Gastroesophageal sphincter (tissue), 4 donors: ENCODE data around the gene DTX1. TPM values are rescaled to one million over a fixed set of nuclear protein-coding genes. Genes with fewer than 3 reads are reported as not detected.

Experiments
- ATAC-seq: fragments of 150-250 bp; one replicate; pipeline ENCODE4 v1.9.1; 2016; ENCODE audit warnings: mild to moderate bottlenecking, moderate library complexity
- H3K27ac ChIP-seq, 4 donors: fragments of 200-600 bp; sonication (generic) in 3 of 4; 1 replicate in 3 of 4; 2 replicates in 1 of 4; pipeline ENCODE4 v1.5.1; 2016 to 2019
- H3K27me3 ChIP-seq: fragments of 200-600 bp; sonication (generic); one replicate; pipeline ENCODE4 v1.5.1; 2019
- H3K36me3 ChIP-seq, 2 donors: fragments of 200-600 bp; sonication (generic); one replicate each; pipeline ENCODE4 v1.5.1; 2019; ENCODE audit warnings: control low read depth in 1 of 2
- H3K4me1 ChIP-seq, 3 donors: fragments of 200-600 bp; sonication (generic); 1 replicate in 2 of 3; 2 replicates in 1 of 3; pipeline ENCODE4 v1.5.1; 2016 to 2019; ENCODE audit warnings: control low read depth in 2 of 3
- H3K4me3 ChIP-seq, 2 donors: fragments of 200-600 bp; sonication (generic); one replicate each; pipeline ENCODE4 v1.5.1; 2019; ENCODE audit warnings: mild to moderate bottlenecking in 1 of 2, moderate library complexity in 1 of 2
- H3K9me3 ChIP-seq, 3 donors: fragments of 200-600 bp; sonication (generic); one replicate each; pipeline ENCODE4 v1.5.1; 2017 to 2019; ENCODE audit warnings: control low read depth in 2 of 3
- EP300 ChIP-seq: sonication (generic); formaldehyde crosslinking; IDR thresholded peaks from one replicate; pipeline ENCODE4 v1.6.1; 2017; ENCODE audit warnings: antibody characterized with exemption, mild to moderate bottlenecking
- POLR2A ChIP-seq, 2 donors: fragments of 450-650 bp; IDR thresholded peaks; one replicate each; pipeline ENCODE4 v1.6.1; 2017; ENCODE audit warnings: antibody characterized with exemption in 2 of 2, mild to moderate bottlenecking in 2 of 2, moderate library complexity in 1 of 2
- POLR2AphosphoS5 ChIP-seq: sonication (generic); formaldehyde crosslinking; IDR thresholded peaks from one replicate; pipeline ENCODE4 v1.6.1; 2017; ENCODE audit warnings: antibody characterized with exemption
- whole genome bisulfite sequencing, 2 donors: methylation state at CpG; one replicate each; pipeline ENCODE4 v1.1.5; 2018; ENCODE audit warnings: low coverage in 1 of 2; 5-methylcytosine and 5-hydroxymethylcytosine counted together
- total RNA-seq, 4 donors: library from RNA; depleted of rRNA; stranded (reverse); fragments of >200 nt; gene quantifications; one replicate each; pipeline ENCODE4 v1.1.0, GENCODE V29; 2016
- TF ChIP-seq, protein P1 (sequence below), 4 experiments: fragments of 200-600 bp in 2 of 4; fragments of 450-650 bp in 2 of 4; sonication (generic) in 1 of 4; IDR thresholded peaks; one replicate each; pipeline ENCODE4 v1.5.1; 2017 to 2019; ENCODE audit warnings: antibody characterized with exemption in 4 of 4, mild to moderate bottlenecking in 2 of 4, moderate library complexity in 2 of 4

Gene DTX1
- total RNA-seq, 4 donors from 2014 or later, result 2.3 to 9.5 (median 5.3) TPM

DNA sequence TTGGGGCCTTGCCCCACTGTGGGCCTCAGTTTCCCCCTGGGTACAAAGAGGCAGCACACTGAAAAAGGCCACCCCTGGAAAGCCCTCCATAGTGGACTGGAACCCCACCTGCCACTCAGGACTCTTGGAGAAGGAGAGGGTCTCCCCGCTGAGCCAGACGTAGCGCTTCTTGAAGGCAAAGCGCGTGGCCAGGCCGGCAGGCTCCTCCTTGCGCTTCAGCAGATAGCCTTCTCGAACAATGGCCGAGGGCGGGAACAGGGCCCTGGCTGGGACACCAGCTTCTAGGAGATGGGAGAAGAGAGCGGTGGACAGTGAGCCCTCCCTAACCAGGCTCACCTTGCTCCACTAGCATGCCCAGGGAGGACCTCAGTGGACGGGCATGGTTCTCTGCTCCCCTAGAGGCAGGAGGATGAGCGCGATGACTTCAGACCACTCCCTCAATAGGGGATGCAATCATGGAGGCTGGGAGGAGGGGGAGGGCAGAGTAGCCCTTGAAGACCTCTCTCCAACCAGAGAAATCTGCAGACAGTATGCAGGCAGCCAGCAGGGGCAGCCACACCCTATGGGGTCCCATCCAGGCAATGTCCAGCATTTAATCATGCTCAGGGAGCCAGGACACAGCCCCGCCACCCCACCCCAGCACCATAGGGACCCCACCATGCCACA lies 49.2 kb downstream of the DTX1 start:
- Histone ChIP-seq H3K4me3 (no peak overlapping the region), H3K36me3 (no peaks in the 10 kb centered on the region), H3K27me3 (peaks cover 53% of the 10 kb centered on the region), H3K9me3 (no peaks in the 10 kb centered on the region), H3K4me1 (peaks cover 0 to 7% (median 0%) of the 10 kb centered on the region in 3 donors), H3K27ac (no peak overlapping the region)
- WGBS, 2 donors, result 61% methylated on average over 5 of the region's 15 CpGs; no CpG with 5 or more reads in 1 of the 2 donors
- TF ChIP-seq POLR2AphosphoS5 (no peak), POLR2A (IDR thresholded peaks at IDR 0.05) (no peak), EP300 (no peak)
- TF ChIP-seq, protein P1, sequence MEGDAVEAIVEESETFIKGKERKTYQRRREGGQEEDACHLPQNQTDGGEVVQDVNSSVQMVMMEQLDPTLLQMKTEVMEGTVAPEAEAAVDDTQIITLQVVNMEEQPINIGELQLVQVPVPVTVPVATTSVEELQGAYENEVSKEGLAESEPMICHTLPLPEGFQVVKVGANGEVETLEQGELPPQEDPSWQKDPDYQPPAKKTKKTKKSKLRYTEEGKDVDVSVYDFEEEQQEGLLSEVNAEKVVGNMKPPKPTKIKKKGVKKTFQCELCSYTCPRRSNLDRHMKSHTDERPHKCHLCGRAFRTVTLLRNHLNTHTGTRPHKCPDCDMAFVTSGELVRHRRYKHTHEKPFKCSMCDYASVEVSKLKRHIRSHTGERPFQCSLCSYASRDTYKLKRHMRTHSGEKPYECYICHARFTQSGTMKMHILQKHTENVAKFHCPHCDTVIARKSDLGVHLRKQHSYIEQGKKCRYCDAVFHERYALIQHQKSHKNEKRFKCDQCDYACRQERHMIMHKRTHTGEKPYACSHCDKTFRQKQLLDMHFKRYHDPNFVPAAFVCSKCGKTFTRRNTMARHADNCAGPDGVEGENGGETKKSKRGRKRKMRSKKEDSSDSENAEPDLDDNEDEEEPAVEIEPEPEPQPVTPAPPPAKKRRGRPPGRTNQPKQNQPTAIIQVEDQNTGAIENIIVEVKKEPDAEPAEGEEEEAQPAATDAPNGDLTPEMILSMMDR (IDR thresholded peaks at IDR 0.05), result no peak
- no peak for ATAC-seq

DNA sequence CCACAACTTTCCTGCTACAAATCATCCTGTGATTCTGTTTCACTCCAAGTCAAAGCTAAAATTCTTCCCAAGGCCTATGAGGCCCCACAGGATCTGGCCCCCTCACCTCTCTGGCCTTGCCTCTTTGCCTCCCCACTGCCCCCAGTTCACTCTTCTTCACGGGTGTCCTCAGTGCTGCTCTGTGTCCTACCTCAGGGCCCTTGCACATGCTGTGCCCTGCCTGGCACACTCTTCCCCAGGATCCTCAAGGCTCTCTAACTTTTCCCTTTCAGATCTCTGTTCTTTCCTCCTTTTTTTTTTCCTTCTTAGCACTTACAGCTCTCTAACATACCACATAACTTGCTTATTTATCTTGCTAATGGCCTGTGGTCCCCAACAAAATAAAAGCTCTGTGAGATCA lies 49.8 kb downstream of the DTX1 start:
- Histone ChIP-seq H3K4me1 (peaks cover 0 to 7% (median 0%) of the 10 kb centered on the region in 3 donors), H3K27me3 (peaks cover 47% of the 10 kb centered on the region), H3K9me3 (no peaks in the 10 kb centered on the region), H3K4me3 (no peak overlapping the region), H3K27ac (no peak overlapping the region), H3K36me3 (no peaks in the 10 kb centered on the region)
- TF ChIP-seq, protein P1 (IDR thresholded peaks at IDR 0.05), result no peak
- TF ChIP-seq POLR2AphosphoS5 (no peak), POLR2A (IDR thresholded peaks at IDR 0.05) (no peak), EP300 (no peak)
- 86 to 89% methylated on average over 1 of the region's 1 CpG for WGBS, 2 donors
- ATAC-seq, result no peak

DNA sequence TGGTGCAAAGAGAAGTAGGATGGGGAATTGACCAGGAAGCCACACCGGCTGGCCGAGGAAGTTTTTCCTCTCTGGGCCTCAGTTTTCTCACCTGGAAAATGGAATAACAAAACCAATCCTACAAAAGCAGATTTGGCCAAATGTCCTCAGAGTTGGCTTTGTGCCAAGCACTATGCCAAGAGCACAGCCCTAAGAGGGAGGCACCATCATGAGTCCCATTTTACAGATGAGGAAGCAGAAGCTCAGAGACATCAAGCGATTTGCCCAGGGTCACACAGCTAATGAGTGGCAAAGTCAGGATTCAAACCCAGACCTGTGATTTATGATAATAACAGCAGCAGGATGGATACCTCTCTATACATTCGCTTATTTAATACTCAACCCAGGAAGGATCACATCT lies 51.8 kb downstream of the DTX1 start:
- no peak for ATAC-seq
- peaks cover 0 to 7% (median 0%) of the 10 kb centered on the region in 3 donors for H3K4me1 ChIP-seq
- peaks cover 49% of the 10 kb centered on the region for H3K27me3 ChIP-seq
- no peak for TF ChIP-seq POLR2A (IDR thresholded peaks at IDR 0.05)
- TF ChIP-seq, protein P1 (IDR thresholded peaks at IDR 0.05), result no peak
- no peak for TF ChIP-seq EP300
- no peak for TF ChIP-seq POLR2AphosphoS5
- no peak overlapping the region for H3K27ac ChIP-seq
- WGBS, 2 donors, result 94% methylated on average over 4 of the region's 4 CpGs; no CpG with 5 or more reads in 1 of the 2 donors
- no peak overlapping the region for H3K4me3 ChIP-seq
- no peaks in the 10 kb centered on the region for H3K36me3 ChIP-seq
- no peaks in the 10 kb centered on the region for H3K9me3 ChIP-seq

DNA sequence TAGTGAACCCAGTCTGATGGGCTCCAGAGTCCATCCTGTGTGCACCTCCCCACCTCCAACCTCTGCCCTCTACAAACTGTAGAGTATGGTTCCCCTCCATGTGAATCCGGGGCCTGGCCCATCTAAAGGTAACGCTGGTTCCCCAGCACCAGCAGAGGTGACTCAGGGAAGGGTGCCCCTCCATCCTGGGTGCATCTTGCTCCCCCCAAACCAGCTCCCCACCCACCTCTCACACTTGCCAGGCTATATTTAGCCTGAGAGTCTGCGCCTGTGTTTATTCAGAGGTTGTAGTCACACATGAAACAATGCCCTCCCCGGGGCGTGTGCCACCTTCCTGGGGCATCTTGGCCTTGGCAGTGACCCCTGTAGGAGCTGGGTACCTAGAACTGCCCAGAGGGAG lies 52.8 kb downstream of the DTX1 start:
- no peaks in the 10 kb centered on the region for H3K36me3 ChIP-seq
- H3K4me1 ChIP-seq, result no peaks in the 10 kb centered on the region
- WGBS, 2 donors, result 100% methylated on average over 1 of the region's 5 CpGs; no CpG with 5 or more reads in 1 of the 2 donors
- TF ChIP-seq POLR2A (IDR thresholded peaks at IDR 0.05), result no peak
- TF ChIP-seq EP300, result no peak
- no peak for TF ChIP-seq POLR2AphosphoS5
- TF ChIP-seq, protein P1 (IDR thresholded peaks at IDR 0.05), result no peak
- H3K4me3 ChIP-seq, result no peak overlapping the region
- H3K9me3 ChIP-seq, result no peaks in the 10 kb centered on the region
- ATAC-seq, result no peak
- H3K27me3 ChIP-seq, result peaks cover 48% of the 10 kb centered on the region
- H3K27ac ChIP-seq, result no peak overlapping the region
